NB4 (cell line): Measurements from ENCODE around the gene GAB2.

Experiments used
- MAX ChIP-seq: IDR thresholded peaks from 2 replicates; pipeline ENCODE4 v1.6.1; 2011; ENCODE audit warnings: low read depth, low read length
- MYC ChIP-seq: IDR thresholded peaks from 2 replicates; pipeline ENCODE4 v1.6.1; 2011; ENCODE audit warnings: low read depth, low read length
- POLR2A ChIP-seq: IDR thresholded peaks from 2 replicates; pipeline ENCODE4 v1.6.1; 2011; ENCODE audit warnings: mild to moderate bottlenecking; ENCODE audit not compliant: insufficient read length; ENCODE audit errors: extremely low read depth
- TF ChIP-seq, protein P1 (sequence below): IDR thresholded peaks from one replicate; pipeline ENCODE4 v1.5.1; 2012; ENCODE audit warnings: low read depth, low read length

- TF ChIP-seq, protein P1, sequence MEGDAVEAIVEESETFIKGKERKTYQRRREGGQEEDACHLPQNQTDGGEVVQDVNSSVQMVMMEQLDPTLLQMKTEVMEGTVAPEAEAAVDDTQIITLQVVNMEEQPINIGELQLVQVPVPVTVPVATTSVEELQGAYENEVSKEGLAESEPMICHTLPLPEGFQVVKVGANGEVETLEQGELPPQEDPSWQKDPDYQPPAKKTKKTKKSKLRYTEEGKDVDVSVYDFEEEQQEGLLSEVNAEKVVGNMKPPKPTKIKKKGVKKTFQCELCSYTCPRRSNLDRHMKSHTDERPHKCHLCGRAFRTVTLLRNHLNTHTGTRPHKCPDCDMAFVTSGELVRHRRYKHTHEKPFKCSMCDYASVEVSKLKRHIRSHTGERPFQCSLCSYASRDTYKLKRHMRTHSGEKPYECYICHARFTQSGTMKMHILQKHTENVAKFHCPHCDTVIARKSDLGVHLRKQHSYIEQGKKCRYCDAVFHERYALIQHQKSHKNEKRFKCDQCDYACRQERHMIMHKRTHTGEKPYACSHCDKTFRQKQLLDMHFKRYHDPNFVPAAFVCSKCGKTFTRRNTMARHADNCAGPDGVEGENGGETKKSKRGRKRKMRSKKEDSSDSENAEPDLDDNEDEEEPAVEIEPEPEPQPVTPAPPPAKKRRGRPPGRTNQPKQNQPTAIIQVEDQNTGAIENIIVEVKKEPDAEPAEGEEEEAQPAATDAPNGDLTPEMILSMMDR: no peak
- TF ChIP-seq POLR2A (no peak), MAX (no peak), MYC (no peak)
Observed at GRCh38 chr11:78429660-78430059, 12.0 kb upstream of the GAB2 start.
